Measurements from ENCODE around the gene TBC1D14. TPM values are rescaled to one million over a fixed set of nuclear protein-coding genes. Genes with fewer than 3 reads are reported as not detected.

The TBC1D14 gene
- polyA plus RNA-seq, 3 donors = 62.6 to 67.5 (median 62.6) TPM

DNA sequence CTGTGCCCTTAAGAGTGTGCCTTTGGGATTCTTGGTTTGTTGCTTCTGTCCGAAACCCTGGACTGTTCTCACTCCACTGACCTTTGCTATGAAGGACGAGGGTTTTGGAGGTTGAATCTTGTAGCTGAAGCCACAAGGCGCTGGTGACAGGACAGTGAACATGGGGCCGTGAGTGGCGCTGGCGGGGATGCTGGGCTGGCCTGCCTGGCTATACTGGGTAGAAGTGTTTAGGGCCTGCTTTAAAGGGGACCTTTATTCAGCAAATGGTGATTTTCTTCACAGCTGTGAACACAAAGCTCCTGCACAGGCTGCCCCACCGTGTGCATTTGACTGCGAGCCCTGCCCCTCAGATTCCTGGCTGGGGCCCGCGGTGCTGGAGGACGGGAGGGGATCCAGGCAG, 106.5 kb downstream of the TBC1D14 start:
- DNase-seq (ENCODE audit: low read depth in 3 of 3, low spot score in 2 of 3) = no peak

DNA sequence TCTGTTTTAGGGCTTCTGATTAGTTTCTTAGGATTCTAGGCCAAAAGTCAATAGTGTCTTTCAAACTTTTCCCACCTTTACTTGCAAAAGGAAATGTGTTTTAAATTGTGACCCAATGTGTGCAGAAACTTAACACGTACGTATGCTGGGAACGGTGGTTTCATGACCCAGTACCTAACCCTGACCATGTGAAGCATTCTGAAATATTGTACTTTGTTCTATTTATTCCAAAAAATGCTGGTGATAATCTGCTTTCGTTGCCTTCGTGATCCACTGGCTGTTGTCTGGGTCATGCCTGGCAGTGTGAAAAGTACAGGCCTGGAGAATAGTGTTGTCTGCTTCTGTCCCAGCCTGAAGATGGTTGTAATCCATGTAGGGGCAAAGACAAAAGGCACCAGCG, 106.9 kb downstream of the TBC1D14 start:
- DNase-seq (ENCODE audit: low read depth in 3 of 3, low spot score in 2 of 3) = no peak

DNA sequence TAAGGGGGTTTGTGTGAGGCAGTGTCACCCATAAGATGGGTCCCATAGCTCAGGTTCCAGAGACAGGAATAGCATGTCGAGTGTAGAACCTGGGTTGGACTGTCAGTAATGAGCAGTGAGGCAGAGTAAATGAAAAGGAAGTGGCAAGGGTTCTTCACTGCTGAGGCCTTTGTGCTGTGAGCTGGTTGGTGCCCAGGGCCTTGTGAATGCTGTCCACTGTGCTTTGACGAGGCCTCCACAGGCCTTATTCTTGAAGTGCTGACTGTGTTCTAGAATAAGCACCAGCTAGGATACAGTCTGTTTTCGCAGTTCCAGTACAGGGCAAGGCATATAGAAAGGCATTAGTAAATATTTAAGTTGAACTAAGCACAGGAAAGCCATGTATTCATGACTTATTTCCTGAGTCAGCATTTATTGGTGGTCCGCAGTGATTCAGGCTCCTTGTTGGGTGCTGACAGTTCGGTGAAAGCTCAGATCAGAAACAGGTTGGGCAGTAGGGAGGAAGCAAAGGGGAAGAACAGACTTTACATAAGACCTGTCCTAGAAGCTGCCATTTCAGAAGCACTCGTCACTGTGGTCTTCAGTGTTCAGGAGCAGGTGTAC, 107.9 kb downstream of the TBC1D14 start:
- DNase-seq (ENCODE audit: low read depth in 3 of 3, low spot score in 2 of 3) = no peak

DNA sequence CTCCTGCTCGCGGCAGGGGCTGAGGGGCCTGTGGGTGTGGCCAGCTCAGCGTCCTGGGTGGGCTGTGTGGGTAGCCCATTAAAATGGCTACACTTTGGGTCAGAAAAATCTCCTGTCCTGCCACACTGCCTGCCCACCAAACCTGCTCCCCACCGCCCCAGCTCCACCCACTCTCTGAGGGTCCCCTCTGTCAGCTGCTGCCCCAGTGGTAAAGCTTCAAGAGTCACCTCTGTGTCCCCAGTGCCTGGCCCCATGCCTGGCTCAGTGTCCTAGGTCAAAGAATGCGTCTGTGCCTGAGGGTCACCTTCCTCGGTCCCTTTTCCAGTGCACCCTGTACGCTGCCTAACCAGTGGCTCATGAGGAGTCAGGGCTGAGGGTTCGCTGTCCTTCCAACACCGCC, 108.7 kb downstream of the TBC1D14 start:
- no peak for DNase-seq (ENCODE audit: low read depth in 3 of 3, low spot score in 2 of 3)

DNA sequence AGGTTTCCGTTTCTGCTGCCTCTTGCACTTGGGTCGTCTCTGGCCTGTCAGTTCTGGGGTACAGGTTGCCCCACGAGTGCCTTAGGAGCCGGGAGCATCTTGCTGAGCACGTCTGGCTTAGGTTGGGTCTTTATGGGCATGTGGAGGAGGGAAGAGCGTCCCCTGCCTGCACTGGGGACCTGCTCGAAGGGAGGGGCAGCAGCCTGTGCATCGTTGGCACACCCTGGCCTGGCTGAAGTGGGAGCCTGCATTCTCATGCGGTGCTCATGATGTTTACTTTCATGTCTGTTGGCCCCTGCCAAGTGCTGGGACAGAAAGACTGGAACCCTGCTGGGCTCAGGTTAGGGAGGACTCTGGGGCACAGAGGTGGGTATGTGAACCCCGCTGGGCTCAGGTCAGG, 109.7 kb downstream of the TBC1D14 start:
- no peak for DNase-seq (ENCODE audit: low read depth in 3 of 3, low spot score in 2 of 3)

DNA sequence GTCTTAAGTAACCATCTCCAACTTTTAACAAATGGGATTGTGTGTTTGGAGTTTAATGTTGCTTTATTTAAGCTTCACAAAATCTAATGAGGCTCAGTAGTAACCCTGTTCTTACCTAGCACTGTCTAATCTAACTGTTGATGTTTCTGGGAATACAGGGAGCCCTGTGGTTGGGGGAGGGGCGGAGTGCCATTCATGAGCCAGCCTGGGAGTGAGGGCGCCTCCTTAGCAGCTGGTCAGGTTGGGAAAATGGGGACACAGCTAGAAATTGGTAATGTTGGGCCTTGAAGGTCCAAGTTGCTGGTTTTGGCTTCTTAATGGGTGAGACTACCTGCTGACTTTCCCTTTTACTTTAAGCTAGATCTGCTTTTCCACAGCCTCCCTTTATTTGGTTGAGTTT, 110.7 kb downstream of the TBC1D14 start:
- no peak for DNase-seq (ENCODE audit: low read depth in 3 of 3, low spot score in 2 of 3)

DNA sequence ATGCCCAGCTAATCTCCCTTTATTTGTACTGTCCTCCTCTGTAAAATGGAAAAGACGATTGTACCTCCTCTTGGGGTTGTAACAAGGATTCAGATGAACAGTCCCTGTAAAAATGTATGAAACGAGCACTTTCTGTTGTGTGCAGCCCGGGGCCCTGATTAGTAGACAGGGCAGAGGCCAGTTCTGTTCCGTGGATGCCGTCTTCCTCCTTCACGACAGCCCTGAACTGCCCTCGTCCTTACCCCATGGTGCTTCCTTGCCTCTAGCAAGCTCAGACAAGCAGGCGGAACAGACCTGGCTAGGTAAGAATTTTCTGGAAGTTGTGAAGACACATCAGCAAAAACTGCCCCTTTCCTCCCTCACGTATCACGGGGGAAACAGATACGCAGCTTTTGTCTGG, 111.2 kb downstream of the TBC1D14 start:
- no peak for DNase-seq (ENCODE audit: low read depth in 3 of 3, low spot score in 2 of 3)

DNA sequence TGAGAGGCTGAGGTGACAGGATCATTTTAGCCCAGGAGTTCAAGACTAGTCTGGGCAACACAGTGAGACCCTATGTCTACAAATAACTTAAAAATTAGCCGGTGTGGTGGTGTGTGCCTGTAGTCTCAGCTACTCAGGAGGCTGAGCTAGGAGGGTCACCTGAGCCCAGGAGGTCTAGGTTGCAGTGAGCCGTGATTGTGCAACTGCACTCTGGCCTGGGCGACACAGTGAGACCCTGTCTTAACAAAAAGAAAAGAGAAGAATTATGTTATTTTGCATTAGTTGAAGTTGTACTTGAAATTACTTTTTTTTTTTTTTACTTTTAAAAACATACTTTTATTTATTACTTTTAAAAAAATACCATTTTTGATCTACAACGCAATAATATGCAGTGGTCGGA, 111.7 kb downstream of the TBC1D14 start:
- no peak for DNase-seq (ENCODE audit: low read depth in 3 of 3, low spot score in 2 of 3)

DNA sequence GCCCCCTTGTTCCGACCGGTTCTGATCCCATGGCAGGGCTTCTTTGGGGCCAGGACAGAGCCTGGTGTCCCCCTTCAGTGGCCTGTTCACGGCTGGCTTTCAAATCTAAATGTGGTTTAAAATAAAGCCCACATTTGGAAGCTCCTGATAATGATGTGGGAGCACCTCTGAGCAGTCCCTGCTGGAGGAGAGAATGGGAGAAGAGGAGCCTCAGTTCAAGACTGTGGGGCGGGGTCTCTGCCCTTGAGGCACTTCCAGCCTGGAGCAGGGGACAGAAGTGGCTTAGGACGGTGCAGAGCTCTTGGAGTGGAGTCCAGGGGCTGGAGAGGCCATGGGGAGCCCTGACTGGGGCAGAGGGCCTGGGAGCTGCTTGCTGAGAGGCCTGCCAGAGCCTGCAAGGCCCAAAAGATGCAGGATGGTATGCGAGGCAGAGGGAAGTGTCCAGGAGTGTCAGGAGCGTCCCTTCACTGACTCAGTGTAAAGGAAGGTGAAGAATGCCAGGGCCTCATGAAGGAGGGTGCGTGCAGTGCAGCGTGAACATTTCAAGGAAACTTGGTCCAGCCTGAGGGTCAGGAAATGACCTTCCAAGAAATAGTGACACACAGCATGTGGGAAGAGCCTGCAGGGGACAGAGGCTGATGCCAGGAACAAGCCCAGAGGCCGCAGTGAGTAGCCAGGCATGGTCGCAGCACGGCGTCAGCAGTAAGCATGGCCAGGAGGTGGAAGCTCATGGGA, 112.5 kb downstream of the TBC1D14 start:
- no peak for DNase-seq (ENCODE audit: low read depth in 3 of 3, low spot score in 2 of 3)

DNA sequence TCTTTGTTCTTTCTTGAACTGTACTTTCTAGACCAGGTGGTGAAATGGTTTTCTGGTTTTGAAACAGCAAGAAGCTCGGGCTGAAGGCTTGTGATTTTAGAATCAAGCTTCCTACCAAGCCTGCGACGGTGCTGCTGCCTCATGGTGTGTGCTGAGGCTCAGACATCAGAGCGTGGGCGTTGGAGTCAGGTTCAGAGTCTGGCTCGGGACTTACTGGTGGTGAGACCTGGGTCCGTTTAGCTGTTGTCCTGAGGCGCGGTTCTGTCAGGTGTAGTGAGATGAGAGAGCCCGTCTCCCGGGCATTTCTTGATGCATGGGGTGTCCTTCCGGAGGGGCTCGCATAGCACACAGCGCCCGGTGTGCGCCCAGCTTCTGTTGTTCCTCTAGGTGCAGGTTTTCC, 113.9 kb downstream of the TBC1D14 start:
- no peak for DNase-seq (ENCODE audit: low read depth in 3 of 3, low spot score in 2 of 3)

DNA sequence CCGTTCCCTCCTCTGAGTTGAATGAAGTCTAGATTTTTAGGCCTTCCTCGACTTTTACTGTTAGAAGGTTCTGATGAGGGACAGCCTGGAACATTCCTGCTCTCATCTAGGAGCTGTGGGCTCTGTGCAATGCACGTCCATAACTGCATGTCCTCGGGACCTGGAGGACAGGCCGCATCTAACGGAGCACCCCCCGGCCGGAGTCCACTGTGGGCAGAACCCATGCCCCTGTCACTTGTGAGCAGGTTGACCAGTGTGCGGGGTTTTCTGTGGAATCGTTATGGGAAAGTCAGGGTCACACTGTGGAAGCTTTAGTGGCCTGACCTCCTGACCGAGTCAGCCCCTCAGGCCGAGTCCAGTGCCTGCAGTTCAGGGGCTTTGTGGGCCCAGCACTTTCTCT, 114.3 kb downstream of the TBC1D14 start:
- DNase-seq (ENCODE audit: low read depth in 3 of 3, low spot score in 2 of 3) = no peak

DNA sequence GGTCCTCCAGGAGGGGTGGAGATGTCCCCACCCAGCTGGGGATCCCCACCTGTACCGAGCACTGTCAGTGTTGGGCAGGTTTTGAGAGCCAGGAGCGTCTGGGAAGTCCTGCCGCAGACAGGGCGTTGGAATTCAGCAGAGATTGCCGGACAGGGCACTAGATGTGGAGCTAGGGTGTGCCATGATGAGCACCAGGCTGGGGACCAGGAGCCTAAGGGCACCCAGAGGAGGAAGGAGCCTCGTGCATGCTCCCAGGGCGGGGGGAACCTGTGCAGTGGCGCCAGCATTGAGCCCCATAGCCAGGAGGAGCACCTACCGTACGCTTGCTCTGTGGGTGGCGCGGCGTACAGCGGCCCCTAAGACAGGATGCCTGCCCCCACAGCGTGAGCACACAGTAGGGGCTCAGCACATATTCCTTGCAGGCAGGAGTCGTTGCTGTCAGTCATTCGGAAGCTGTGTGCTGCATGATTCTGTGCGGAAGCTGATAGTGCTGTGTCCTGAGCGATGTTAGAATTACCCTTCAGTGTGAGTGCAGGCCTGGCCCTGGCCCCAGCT, 114.8 kb downstream of the TBC1D14 start:
- no peak for DNase-seq (ENCODE audit: low read depth in 3 of 3, low spot score in 2 of 3)

DNA sequence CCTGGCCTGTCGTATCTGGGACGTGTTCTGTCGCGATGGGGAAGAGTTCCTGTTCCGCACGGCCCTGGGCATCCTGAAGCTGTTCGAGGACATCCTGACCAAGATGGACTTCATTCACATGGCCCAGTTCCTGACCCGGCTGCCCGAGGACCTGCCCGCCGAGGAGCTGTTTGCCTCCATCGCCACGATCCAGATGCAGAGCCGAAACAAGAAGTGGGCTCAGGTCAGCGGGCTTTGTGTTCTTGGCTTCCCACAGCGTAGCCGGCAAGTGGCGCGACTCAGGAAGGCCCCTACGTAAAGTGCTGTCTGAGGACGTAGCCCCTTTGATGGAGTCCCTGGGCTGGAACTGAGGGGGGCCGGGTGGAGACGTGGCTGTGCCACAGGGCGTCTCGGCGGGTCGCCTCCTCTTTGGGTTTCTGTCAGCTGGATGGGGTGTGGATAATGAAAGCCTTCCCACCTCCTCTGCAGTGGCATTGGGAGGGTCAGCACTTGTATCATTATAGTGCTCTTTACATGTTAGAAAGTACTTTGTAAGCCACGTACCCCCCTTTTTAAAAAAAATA, 115.5 kb downstream of the TBC1D14 start:
- DNase-seq (ENCODE audit: low read depth in 3 of 3, low spot score in 2 of 3) = no peak

DNA sequence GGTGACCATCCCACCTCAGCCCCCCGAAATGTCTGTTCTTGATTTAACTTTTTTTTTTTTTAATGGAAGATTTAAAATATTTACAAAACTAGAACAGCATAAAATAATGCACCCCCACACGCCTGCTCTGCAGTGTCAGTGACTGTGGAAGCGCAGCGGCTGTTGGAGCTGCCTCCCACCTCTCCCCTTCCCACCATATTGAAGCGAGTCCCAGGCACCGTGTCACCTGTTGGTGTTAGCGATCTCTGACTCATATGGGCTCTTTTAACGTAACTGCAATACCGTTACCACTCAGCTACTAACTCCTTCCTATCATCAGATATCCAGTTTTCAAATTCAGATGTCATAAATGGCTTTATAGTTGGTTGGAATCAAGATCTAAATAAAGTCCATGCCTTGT, 116.5 kb downstream of the TBC1D14 start:
- DNase-seq (ENCODE audit: low read depth in 3 of 3, low spot score in 2 of 3) = no peak

DNA sequence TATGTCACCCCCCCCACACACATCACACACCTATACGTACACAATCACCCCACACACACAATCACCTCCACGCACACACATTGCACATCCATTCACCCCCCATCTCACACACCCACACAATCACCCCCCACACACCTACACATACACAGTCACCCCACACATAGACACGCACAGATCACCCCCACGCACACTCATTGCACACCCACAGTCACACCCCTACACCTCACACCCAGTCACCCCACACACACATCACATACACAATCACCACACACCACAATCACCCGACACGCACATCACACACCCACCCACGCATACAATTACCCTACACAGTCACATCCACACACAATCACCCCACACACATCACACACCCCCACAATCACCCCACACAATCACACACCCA, 117.7 kb downstream of the TBC1D14 start:
- DNase-seq (ENCODE audit: low read depth in 3 of 3, low spot score in 2 of 3) = no peak

DNA sequence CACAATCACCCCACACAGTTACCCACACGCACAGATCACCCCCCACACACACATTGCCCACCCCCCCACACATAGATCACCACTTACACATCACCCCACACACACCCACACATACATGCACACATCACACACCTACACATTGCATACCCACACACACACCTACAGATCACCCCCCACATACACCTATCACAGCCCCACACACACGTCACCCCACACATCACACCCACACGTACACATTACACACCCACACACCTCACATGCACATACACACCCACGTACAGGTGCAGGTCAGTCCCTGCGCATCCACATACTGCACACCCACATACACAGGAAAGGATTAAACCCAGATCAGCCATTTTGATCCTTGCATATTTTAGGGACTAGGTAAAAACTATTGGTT, 118.3 kb downstream of the TBC1D14 start:
- no peak for DNase-seq (ENCODE audit: low read depth in 3 of 3, low spot score in 2 of 3)

DNA sequence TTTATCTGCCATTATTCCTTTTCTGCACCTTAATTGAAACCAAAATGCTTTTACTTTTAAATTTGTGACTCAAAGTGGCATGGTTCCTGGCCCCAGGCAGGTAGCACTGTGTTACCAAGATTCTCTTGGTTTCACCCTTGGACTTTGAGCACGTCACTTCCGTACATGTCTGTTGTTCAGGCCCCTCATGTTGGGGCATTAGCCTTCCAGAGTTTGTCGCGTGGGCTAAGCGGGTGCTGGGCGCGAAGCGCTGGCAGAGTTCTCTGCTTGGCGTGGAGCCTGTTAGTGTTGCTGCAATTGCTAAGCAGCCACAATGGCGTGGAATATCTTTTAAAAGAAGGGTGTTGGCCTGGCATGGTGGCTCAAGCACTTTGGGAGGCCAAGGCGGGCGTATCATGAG, 119.6 kb downstream of the TBC1D14 start:
- DNase-seq (ENCODE audit: low read depth in 3 of 3, low spot score in 2 of 3) = no peak

DNA sequence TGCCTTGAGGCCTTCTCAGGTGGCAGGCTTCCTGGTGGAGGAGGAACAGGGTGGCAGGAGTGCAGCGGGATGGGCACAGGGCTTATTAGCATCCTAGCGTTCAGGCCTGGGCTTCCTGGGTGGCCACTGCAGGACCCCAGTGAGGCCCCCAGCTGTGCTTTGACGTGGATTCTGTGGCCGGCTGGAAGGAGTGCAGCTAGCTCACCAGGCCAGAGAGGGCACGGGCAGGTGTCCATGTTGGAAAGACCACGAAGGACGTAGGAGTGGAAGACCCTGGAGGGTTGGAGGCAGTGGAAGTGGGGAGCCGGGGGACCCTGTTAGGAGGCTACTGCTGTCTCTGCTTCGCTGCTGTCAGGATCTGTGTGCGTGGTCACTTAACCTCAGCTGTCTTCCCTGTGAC, 120.3 kb downstream of the TBC1D14 start:
- no peak for DNase-seq (ENCODE audit: low read depth in 3 of 3, low spot score in 2 of 3)

DNA sequence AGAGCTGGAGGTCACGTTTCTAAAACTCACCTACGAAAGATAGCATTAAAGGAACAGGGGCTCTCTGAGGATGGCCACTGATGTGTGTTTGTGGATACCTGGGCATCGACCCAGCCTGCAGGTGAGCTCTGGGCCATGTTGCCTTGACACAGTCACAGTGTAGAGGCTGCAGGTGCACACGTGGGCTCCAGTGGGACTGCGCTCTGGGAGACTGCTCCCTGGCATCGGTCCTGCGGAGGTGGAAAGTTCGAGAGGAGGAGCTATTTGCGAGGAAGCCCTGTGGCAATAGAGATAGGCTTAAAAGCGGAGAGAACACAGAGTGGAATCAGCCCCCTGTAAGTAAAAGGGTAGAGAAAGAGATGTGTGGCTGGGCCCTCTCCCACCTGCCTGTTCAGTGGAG, 121.2 kb downstream of the TBC1D14 start:
- DNase-seq (ENCODE audit: low read depth in 3 of 3, low spot score in 2 of 3) = no peak

DNA sequence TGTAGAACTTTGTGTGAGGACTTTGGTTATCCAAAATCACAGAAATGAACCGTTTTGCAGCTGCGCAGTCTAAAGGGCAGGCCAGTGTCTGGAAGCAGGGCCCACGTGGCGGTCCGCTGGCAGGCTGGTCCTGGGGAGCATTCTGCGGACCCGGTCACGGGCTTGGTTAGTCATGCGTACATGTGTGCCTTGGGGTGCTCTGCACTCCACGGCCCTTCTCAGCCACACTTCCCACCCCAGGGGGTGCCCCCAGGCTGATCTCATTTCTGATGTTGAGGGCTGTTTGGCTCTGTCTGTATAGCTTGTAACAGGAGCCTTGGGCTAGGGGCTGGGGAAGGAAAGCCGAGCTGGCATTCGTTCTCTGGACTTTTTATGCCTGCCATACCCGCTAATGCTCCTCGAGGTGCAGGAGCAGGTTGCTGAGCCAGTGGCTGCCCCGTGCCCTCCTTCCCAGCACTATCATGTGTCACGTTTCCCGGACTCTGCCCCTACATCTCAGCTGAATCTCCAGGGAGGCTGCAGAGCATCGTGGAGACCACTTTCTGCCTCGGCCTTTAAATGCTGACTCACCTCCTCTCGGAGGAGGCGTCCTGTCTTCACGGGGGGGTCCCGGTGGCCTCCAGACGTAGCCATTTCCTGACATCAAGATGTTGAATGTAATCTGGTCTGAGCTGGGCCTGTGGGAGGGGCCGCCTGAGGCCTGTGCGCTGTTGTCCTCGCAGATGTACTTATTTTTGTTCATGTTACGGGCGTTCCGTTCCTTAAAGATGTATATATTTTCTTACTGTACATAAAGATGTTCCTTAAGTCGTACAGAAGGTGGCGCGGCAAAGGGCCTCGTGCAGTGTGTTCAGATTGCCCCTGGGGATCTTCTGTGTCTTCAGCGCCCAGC, 122.2 kb downstream of the TBC1D14 start:
- no peak for DNase-seq (ENCODE audit: low read depth in 3 of 3, low spot score in 2 of 3)

DNA sequence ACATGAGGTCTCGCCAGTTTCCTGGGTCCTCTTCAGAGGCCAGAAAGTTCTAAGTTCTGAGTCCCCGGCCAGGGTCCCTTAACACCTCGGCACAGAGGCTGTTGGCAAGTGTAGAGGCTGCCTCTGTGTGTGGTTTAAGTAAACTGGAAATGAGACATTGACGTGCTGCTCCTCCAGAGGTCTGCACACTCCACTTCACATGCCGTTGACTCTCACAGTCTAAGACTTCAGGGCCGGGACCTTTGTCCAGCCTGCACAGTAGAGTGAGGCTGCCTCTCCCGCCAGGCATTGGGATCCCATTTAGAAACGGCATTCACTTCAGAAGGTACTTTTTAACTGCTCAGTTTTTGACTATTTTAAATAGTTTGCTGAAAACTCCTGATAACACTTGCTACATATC, 123.0 kb downstream of the TBC1D14 start:
- DNase-seq (ENCODE audit: low read depth in 3 of 3, low spot score in 2 of 3) = no peak
